Stimulated activated CD8-positive, alpha-beta memory T cell treated with anti-CD3 and anti-CD28 coated beads, Interleukin-12 subunit alpha, Interleukin-12 subunit beta, amount 100 ng/mL, for 1 hour (primary cell): ENCODE results near the gene IFNL4.
"Not testable (repeated sequence)": the region's sequence is repeated elsewhere in the genome, so short reads cannot be mapped to it uniquely, and the experiment has no call there.

Experiments
- DNase-seq: peaks from one replicate; pipeline ENCODE4 v3.0.0-alpha.2; 2020; ENCODE audit warnings: low read depth

Gene IFNL4

GRCh38 chr19:39248806-39249205 lies at the start of gene IFNL4:
Gene IFNL4, minus strand, starts transcription at chr19:39248856.
- no peak for DNase-seq

GRCh38 chr19:39297931-39298634 lies 49.4 kb upstream of the IFNL4 start:
- peak; percentile 28 for DNase-seq

GRCh38 chr19:39296906-39297305 lies 48.2 kb upstream of the IFNL4 start:
- DNase-seq = no peak

GRCh38 chr19:39296055-39296645 lies 47.5 kb upstream of the IFNL4 start, which contains the start of gene IFNL1:
Gene IFNL1, plus strand, starts transcription at chr19:39296407. Its CDS starts 15 bp downstream, at chr19:39296422.
- DNase-seq = no peak

GRCh38 chr19:39293394-39293793 lies 44.7 kb upstream of the IFNL4 start:
- DNase-seq = no peak

GRCh38 chr19:39284032-39284431 lies 35.4 kb upstream of the IFNL4 start:
- no peak for DNase-seq

GRCh38 chr19:39282021-39282420 lies 33.4 kb upstream of the IFNL4 start:
- DNase-seq = no peak

GRCh38 chr19:39277598-39277997 lies 28.9 kb upstream of the IFNL4 start:
- DNase-seq = no peak

GRCh38 chr19:39276740-39277139 lies 28.1 kb upstream of the IFNL4 start:
- no peak for DNase-seq

GRCh38 chr19:39275578-39275977 lies 26.9 kb upstream of the IFNL4 start:
- no peak for DNase-seq

- DNase-seq = not testable (repeated sequence)
These were observed 25.2 kb upstream of the IFNL4 start for GRCh38 chr19:39273859-39274258.

GRCh38 chr19:39270036-39270871 lies 21.6 kb upstream of the IFNL4 start:
- no peak for DNase-seq

- DNase-seq = not testable (repeated sequence)
These were observed 20.7 kb upstream of the IFNL4 start for GRCh38 chr19:39269369-39269768.

- not testable (repeated sequence) for DNase-seq
These were observed 20.0 kb upstream of the IFNL4 start for GRCh38 chr19:39268531-39269223.

GRCh38 chr19:39268085-39268484 lies 19.4 kb upstream of the IFNL4 start, which contains the start of gene IFNL2:
Gene IFNL2, plus strand, starts transcription at chr19:39268396. Its CDS starts 173 bp downstream, at chr19:39268569.
- not testable (repeated sequence) for DNase-seq

GRCh38 chr19:39265321-39265916 lies 16.8 kb upstream of the IFNL4 start:
- no peak for DNase-seq

GRCh38 chr19:39264306-39265290 lies 15.9 kb upstream of the IFNL4 start:
- no peak for DNase-seq

GRCh38 chr19:39263912-39264305 lies 15.3 kb upstream of the IFNL4 start:
- DNase-seq = no peak

- no peak for DNase-seq
These were observed 13.8 kb upstream of the IFNL4 start for GRCh38 chr19:39262496-39262895.

- DNase-seq = no peak
These were observed 13.0 kb upstream of the IFNL4 start for GRCh38 chr19:39261704-39262103.
